ENCODE measurements around the gene ZNF768.

GRCh38 chr16:30546115-30546514 is 19.7 kb upstream of the ZNF768 start:
- TF ChIP-seq POLR2A (IDR thresholded peaks at IDR 0.05): no peak
- no peak for TF ChIP-seq CTCF (IDR thresholded peaks at IDR 0.05)

Data from thyroid gland (tissue), 4 donors.